K562 (cell line): ENCODE results near the gene CD52. TPM values are rescaled to one million over a fixed set of nuclear protein-coding genes. Genes with fewer than 3 reads are reported as not detected.
A peak's percentile ranks its signal among the peaks of the same experiment; 100 is the strongest.

Experiments
- HNRNPUL1 ChIP-seq: fragments of 200-400 bp; formaldehyde crosslinking; IDR thresholded peaks from 2 replicates; pipeline ENCODE4 v1.6.1; 2017; ENCODE audit warnings: low read length
- ZZZ3 ChIP-seq: fragments of 450-650 bp; IDR thresholded peaks from 2 replicates; pipeline ENCODE4 v1.6.1; 2016; ENCODE audit warnings: antibody characterized with exemption, mild to moderate bottlenecking, moderate library complexity
- polyA plus RNA-seq, 8 experiments: library from polyadenylated mRNA; depleted of rRNA in 4 of 8; stranded (reverse) in 5 of 8; unstranded in 3 of 8; fragments of >200 nt; fragmentation: Nextera tagmentation in 2 of 8; fragmentation: Illumina TruSeq in 1 of 8; extraction: Ambion mirVana in 2 of 8; extraction: Trizol in 1 of 8; gene quantifications; 2 replicates each; pipeline versions ENCODE4 v1.2.1 to v1.2.3, GENCODE V29; 2011 to 2014; ENCODE audit warnings: inconsistent platforms in 1 of 8, missing spikeins in 1 of 8
- total RNA-seq, 7 experiments: library from RNA; depleted of rRNA in 6 of 7; stranded (reverse); fragments of >200 nt in 6 of 7; fragmentation: Illumina TruSeq in 2 of 7; extraction: Trizol in 2 of 7; gene quantifications; 2 replicates each; pipeline versions ENCODE4 v1.2.1 to v1.2.3, GENCODE V29; 2011 to 2021; ENCODE audit warnings: low replicate concordance in 1 of 7
- TF ChIP-seq, protein P1 (sequence below), 2 experiments: fragments of 250-450 bp in 1 of 2; fragments of 450-650 bp in 1 of 2; sonication (Bioruptor Pico) in 1 of 2; IDR thresholded peaks; 2 replicates each; pipeline versions ENCODE4 v1.6.1 to v1.8.0; 2016 to 2021; ENCODE audit warnings: mild to moderate bottlenecking in 2 of 2, moderate library complexity in 2 of 2, missing compliant biosample characterization in 1 of 2, missing genetic modification characterization in 1 of 2
- TF ChIP-seq, protein P2 (sequence below): fragments of 250-450 bp; sonication (Bioruptor Pico); IDR thresholded peaks from 2 replicates; pipeline ENCODE4 v1.5.1; 2021; ENCODE audit warnings: mild to moderate bottlenecking
- TF ChIP-seq, protein P3 (sequence below): sonication (generic); formaldehyde crosslinking; IDR thresholded peaks from 2 replicates; pipeline ENCODE4 v1.5.0; 2020; ENCODE audit warnings: missing genetic modification reagents

CD52 gene
- total and polyA plus RNA-seq, 9 of the 15 experiments (the other 6 are each of a cell fraction or from before 2014, with no cell fraction given): 34.9 to 488 (median 173) TPM

DNA sequence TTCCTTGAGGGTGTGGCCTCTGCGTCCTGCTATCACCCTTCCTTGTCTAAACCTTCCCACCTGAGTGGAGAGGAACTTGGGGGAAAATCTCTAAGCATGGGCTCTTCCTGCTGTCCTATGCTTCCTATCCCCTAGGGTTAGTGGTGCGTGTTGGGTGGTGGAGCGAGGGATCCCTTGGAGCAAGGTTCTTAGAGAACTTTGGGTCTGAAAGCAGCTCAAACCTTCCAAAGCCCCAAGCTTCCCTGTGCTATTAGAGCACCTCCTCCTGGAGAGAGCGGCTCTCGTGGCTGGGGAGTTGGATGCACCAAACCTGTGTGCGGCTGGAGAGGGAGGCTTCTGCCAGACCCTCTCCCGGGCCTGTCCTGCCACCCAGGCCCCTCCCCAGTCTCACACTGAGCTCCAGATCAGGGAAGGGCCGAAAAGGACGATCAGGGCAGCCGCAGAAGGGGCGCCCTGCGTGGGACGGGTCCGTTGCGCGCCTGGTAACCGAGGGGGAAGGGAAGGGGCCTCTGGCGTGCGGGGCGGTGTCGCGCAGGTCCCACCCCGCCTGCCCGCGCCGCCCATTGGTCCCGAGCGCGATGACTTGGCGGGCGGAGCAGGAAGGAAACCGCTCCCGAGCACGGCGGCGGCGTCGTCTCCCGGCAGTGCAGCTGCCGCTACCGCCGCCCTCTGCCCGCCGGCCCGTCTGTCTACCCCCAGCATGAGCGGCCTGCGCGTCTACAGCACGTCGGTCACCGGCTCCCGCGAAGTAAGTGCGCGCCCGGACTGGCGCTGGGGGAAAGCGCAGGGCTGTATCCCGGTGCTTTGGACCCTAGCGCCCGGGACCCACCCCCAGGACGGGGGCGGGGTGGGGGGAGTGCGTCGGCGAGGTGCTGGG lies 38.1 kb upstream of the CD52 start, which contains the start of gene SH3BGRL3 (continued):
- TF ChIP-seq, protein P1, sequence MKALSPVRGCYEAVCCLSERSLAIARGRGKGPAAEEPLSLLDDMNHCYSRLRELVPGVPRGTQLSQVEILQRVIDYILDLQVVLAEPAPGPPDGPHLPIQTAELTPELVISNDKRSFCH (CRISPR knock-in tag; IDR thresholded peaks at IDR 0.05): no peak
- TF ChIP-seq, protein P1 (tag; IDR thresholded peaks at IDR 0.05): 0 out of 2 replicates have a peak, but pooled peaks have one; percentile 56
- no peak for TF ChIP-seq ZZZ3
- TF ChIP-seq, protein P2, sequence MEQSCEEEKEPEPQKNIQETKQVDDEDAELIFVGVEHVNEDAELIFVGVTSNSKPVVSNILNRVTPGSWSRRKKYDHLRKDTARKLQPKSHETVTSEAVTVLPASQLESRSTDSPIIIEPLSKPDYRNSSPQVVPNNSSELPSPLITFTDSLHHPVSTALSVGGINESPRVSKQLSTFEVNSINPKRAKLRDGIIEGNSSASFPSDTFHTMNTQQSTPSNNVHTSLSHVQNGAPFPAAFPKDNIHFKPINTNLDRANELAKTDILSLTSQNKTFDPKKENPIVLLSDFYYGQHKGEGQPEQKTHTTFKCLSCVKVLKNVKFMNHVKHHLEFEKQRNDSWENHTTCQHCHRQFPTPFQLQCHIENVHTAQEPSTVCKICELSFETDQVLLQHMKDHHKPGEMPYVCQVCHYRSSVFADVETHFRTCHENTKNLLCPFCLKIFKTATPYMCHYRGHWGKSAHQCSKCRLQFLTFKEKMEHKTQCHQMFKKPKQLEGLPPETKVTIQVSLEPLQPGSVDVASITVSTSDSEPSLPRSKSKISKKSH (CRISPR knock-in tag): no peak
- peak; percentile 77; the same call in 1 of the 2 replicates for TF ChIP-seq HNRNPUL1
- TF ChIP-seq, protein P3, sequence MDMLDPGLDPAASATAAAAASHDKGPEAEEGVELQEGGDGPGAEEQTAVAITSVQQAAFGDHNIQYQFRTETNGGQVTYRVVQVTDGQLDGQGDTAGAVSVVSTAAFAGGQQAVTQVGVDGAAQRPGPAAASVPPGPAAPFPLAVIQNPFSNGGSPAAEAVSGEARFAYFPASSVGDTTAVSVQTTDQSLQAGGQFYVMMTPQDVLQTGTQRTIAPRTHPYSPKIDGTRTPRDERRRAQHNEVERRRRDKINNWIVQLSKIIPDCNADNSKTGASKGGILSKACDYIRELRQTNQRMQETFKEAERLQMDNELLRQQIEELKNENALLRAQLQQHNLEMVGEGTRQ: no peak
- TF ChIP-seq, all 486 proteins: peak for 190
